Stimulated activated CD4-positive, alpha-beta T cell treated with anti-CD3 and anti-CD28 coated beads, Interleukin-1b, Interleukin-23, amount 100 ng/mL, for 4 hours (primary cell): ENCODE data around the gene GANAB.
"Not testable (repeated sequence)": the region's sequence is repeated elsewhere in the genome, so short reads cannot be mapped to it uniquely, and the experiment has no call there.

ENCODE experiments used
- DNase-seq, 2 donors: peaks; one replicate each; pipeline ENCODE4 v3.0.0-alpha.2; 2020; ENCODE audit warnings: low read depth in 2 of 2

The GANAB gene

GRCh38 chr11:62601372-62602140 lies 44.9 kb downstream of the GANAB start, which contains the start of gene MTA2:
Gene MTA2 (minus strand): TSS chr11:62601865. CDS start chr11:62601450, 415 bp downstream.
- peak; percentile 99 for DNase-seq

- DNase-seq, result peak in 1 of 2 donors; percentile 56
Measured at GRCh38 chr11:62601122-62601371, 45.4 kb downstream of the GANAB start.

GRCh38 chr11:62600367-62601121 lies 45.9 kb downstream of the GANAB start:
- DNase-seq, result no peak

- no peak for DNase-seq
Measured at GRCh38 chr11:62599901-62600300, 46.5 kb downstream of the GANAB start.

- DNase-seq, result peak; percentile 84 to 89
Measured at GRCh38 chr11:62599069-62599696, 47.2 kb downstream of the GANAB start.

GRCh38 chr11:62595124-62595523 lies 51.3 kb downstream of the GANAB start:
- DNase-seq, result no peak

GRCh38 chr11:62593434-62594044 lies 52.9 kb downstream of the GANAB start:
- peak; percentile 63 to 68 for DNase-seq

- no peak for DNase-seq
Measured at GRCh38 chr11:62592989-62593421, 53.4 kb downstream of the GANAB start.

- no peak for DNase-seq
Measured at GRCh38 chr11:62592146-62592815, 54.1 kb downstream of the GANAB start.

- peak; percentile 84 to 91 for DNase-seq
Measured at GRCh38 chr11:62591448-62592145, 54.8 kb downstream of the GANAB start, which contains the start of gene TUT1. Gene TUT1 (minus strand): TSS chr11:62591523. CDS start chr11:62591485, 38 bp downstream.

- no peak for DNase-seq
Measured at GRCh38 chr11:62588966-62589637, 57.3 kb downstream of the GANAB start.

- not testable (repeated sequence) for DNase-seq
Measured at GRCh38 chr11:62585356-62585755, 61.1 kb downstream of the GANAB start.

GRCh38 chr11:62581735-62582134 lies 64.7 kb downstream of the GANAB start:
- DNase-seq, result not testable (repeated sequence)

- no peak for DNase-seq
Measured at GRCh38 chr11:62580959-62581715, 65.3 kb downstream of the GANAB start.

- no peak for DNase-seq
Measured at GRCh38 chr11:62579252-62579651, 67.2 kb downstream of the GANAB start.

GRCh38 chr11:62578541-62578940 lies 67.9 kb downstream of the GANAB start:
- no peak for DNase-seq

GRCh38 chr11:62577046-62577714 lies 69.2 kb downstream of the GANAB start:
- DNase-seq, result no peak

GRCh38 chr11:62575837-62576236 lies 70.6 kb downstream of the GANAB start:
- DNase-seq, result no peak

GRCh38 chr11:62575156-62575555 lies 71.3 kb downstream of the GANAB start:
- DNase-seq, result no peak
